PC-9 (cell line): ENCODE data around the gene MEIS2. TPM values are rescaled to one million over a fixed set of nuclear protein-coding genes. Genes with fewer than 3 reads are reported as not detected.

Experiments
- BruUV-seq: library from RNA; stranded (reverse); fragments of 400-500 nt; replicated peaks from 2 replicates; lab custom pipeline; 2021; lab: Mats Ljungman, UMichigan
- CTCF ChIA-PET: fragments of 300-600 bp; sonication (Branson Sonifier 250); formaldehyde crosslinking; loops from one replicate; lab custom pipeline; 2022; ENCODE audit warnings: antibody characterized with exemption; lab: Charles Lee
- POLR2A ChIA-PET: fragments of 300-600 bp; sonication (Branson Sonifier 250); formaldehyde crosslinking; loops from one replicate; lab custom pipeline; 2022; ENCODE audit warnings: antibody characterized with exemption; ENCODE audit not compliant: unreplicated experiment; lab: Charles Lee
- DNase-seq, 2 experiments: peaks; one replicate each; pipeline versions ENCODE4 v3.0.0 to v3.0.0-alpha.2; 2015 to 2022; ENCODE audit warnings: mixed read lengths in 1 of 2
- H2AFZ ChIP-seq: fragments of 200-600 bp; sonication (generic); 2 replicates; pipeline ENCODE4 v1.8.1; 2017; ENCODE audit warnings: antibody characterized with exemption
- H3F3A ChIP-seq: fragments of 200-600 bp; sonication (generic); 2 replicates; pipeline ENCODE4 v1.8.1; 2017; ENCODE audit warnings: antibody characterized with exemption, mild to moderate bottlenecking, low read depth; ENCODE audit not compliant: insufficient read depth
- H3K27ac ChIP-seq: fragments of 200-600 bp; sonication (generic); 2 replicates; pipeline ENCODE4 v1.6.1; 2016; ENCODE audit warnings: mixed run types
- H3K27me3 ChIP-seq: fragments of 200-600 bp; sonication (generic); 2 replicates; pipeline ENCODE4 v1.6.1; 2016; ENCODE audit warnings: low read depth, mixed run types; ENCODE audit not compliant: insufficient read depth
- H3K36me3 ChIP-seq: fragments of 200-600 bp; sonication (generic); 2 replicates; pipeline ENCODE4 v1.6.1; 2016; ENCODE audit warnings: low read depth, mixed run types
- H3K4me1 ChIP-seq: fragments of 200-600 bp; sonication (generic); replicated peaks from 2 replicates; pipeline ENCODE4 v1.6.1; 2016; ENCODE audit warnings: mixed run types; ENCODE audit not compliant: insufficient read depth
- H3K4me2 ChIP-seq: fragments of 200-600 bp; sonication (generic); 2 replicates; pipeline ENCODE4 v1.6.1; 2017; ENCODE audit warnings: mixed run types
- H3K4me3 ChIP-seq: fragments of 200-600 bp; sonication (generic); 2 replicates; pipeline ENCODE4 v1.6.1; 2016; ENCODE audit warnings: mixed run types
- H3K79me2 ChIP-seq: fragments of 200-600 bp; sonication (generic); 2 replicates; pipeline ENCODE4 v1.6.1; 2017; ENCODE audit warnings: low read depth, mixed run types
- H3K9me2 ChIP-seq: fragments of 200-600 bp; sonication (generic); 2 replicates; pipeline ENCODE4 v1.8.1; 2017; ENCODE audit warnings: mild to moderate bottlenecking; ENCODE audit not compliant: insufficient read depth
- H3K9me3 ChIP-seq: fragments of 200-600 bp; sonication (generic); 2 replicates; pipeline ENCODE4 v1.8.1; 2016; ENCODE audit warnings: low read depth; ENCODE audit not compliant: insufficient read depth
- H4K20me1 ChIP-seq: fragments of 200-600 bp; sonication (generic); 2 replicates; pipeline ENCODE4 v1.8.1; 2017; ENCODE audit not compliant: insufficient read depth
- EZH2 ChIP-seq: fragments of 200-600 bp; sonication (generic); IDR thresholded peaks from 2 replicates; pipeline ENCODE4 v1.8.0; 2017; ENCODE audit warnings: antibody characterized with exemption, low read depth
- intact Hi-C: fragments of 100-400 bp; cut with micrococcal nuclease; formaldehyde crosslinking; loops from one replicate; pipeline ENCODE4 v1.10.0; 2022; ENCODE audit not compliant: unreplicated experiment
- total RNA-seq: library from RNA; stranded (reverse); gene quantifications from 2 replicates; pipeline ENCODE4 v1.2.3, GENCODE V29; 2021
- TF ChIP-seq, protein P1 (sequence below): fragments of 200-600 bp; sonication (generic); conservative IDR thresholded peaks from 2 replicates; pipeline ENCODE4 v1.6.1; 2017; ENCODE audit warnings: mixed run types, antibody characterized with exemption, mild to moderate bottlenecking, moderate library complexity

Gene MEIS2
- total RNA-seq, 1 experiment from 2014 or later: 29.1 TPM

DNA sequence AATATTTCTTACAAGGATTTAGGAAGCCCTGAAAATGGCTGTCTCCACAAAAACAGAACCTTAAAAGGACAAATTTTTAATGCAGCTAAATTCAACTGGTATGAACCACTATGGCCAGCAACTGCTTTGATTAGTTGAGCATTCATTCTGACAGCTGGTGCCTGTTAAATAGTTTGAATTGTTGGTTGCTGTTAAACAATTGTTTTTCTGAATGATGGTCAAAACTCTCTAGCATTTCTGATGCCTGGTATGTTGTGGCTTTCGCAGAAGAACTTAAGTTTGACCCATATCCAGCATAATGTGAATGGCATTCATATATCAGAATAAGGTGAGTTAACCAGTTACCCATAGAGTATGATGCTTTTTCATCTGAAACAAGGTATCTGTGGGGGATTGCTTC is 138.4 kb downstream of the MEIS2 start:
- H3K4me3 ChIP-seq: no peak overlapping the region
- H3K79me2 ChIP-seq: no peaks in the 10 kb centered on the region
- H3K9me2 ChIP-seq: no peaks in the 10 kb centered on the region
- TF ChIP-seq, protein P1, sequence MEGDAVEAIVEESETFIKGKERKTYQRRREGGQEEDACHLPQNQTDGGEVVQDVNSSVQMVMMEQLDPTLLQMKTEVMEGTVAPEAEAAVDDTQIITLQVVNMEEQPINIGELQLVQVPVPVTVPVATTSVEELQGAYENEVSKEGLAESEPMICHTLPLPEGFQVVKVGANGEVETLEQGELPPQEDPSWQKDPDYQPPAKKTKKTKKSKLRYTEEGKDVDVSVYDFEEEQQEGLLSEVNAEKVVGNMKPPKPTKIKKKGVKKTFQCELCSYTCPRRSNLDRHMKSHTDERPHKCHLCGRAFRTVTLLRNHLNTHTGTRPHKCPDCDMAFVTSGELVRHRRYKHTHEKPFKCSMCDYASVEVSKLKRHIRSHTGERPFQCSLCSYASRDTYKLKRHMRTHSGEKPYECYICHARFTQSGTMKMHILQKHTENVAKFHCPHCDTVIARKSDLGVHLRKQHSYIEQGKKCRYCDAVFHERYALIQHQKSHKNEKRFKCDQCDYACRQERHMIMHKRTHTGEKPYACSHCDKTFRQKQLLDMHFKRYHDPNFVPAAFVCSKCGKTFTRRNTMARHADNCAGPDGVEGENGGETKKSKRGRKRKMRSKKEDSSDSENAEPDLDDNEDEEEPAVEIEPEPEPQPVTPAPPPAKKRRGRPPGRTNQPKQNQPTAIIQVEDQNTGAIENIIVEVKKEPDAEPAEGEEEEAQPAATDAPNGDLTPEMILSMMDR: no peak
- TF ChIP-seq EZH2: no peak
- no peaks in the 10 kb centered on the region for H3K27me3 ChIP-seq
- no peak overlapping the region for H3K27ac ChIP-seq
- H2AFZ ChIP-seq: no peak overlapping the region
- H3F3A ChIP-seq: no peaks in the 10 kb centered on the region
- intact Hi-C loops: no loop called here
- H3K9me3 ChIP-seq: no peaks in the 10 kb centered on the region
- H4K20me1 ChIP-seq: no peaks in the 10 kb centered on the region
- no peak overlapping the region for H3K4me2 ChIP-seq
- no TSS peak for BruUV-seq
- POLR2A ChIA-PET: no interaction called here
- H3K4me1 ChIP-seq: no peaks in the 10 kb centered on the region
- no peaks in the 10 kb centered on the region for H3K36me3 ChIP-seq
- CTCF ChIA-PET: interaction anchor here (0.7 kb wide), 1 partner anchor 86 kb away, joined by 3 read pairs; no protein-coding TSS in a partner anchor
- DNase-seq: no peak

DNA sequence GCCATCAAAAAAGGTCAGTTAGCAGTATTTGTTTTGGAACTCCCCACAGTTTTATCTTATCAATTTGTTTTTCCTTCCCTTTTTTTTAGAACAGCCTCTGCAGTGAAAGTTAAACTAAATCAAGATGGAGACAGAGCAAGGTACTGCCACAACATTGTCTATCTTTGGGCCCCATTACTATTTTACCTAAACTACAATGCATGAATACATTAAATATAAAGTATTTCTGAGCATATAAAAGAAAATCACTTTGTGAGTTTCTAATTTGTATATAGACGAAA is 139.5 kb downstream of the MEIS2 start:
- POLR2A ChIA-PET: no interaction called here
- H3K9me2 ChIP-seq: no peaks in the 10 kb centered on the region
- CTCF ChIA-PET: no interaction called here
- TF ChIP-seq, protein P1: no peak
- no peak for TF ChIP-seq EZH2
- intact Hi-C loops: no loop called here
- DNase-seq: no peak
- H3K4me2 ChIP-seq: no peak overlapping the region
- H3K27ac ChIP-seq: no peak overlapping the region
- H2AFZ ChIP-seq: no peak overlapping the region
- no TSS peak for BruUV-seq
- H3K4me3 ChIP-seq: no peak overlapping the region
- no peaks in the 10 kb centered on the region for H3F3A ChIP-seq
- no peaks in the 10 kb centered on the region for H3K79me2 ChIP-seq
- no peaks in the 10 kb centered on the region for H4K20me1 ChIP-seq
- no peaks in the 10 kb centered on the region for H3K4me1 ChIP-seq
- no peaks in the 10 kb centered on the region for H3K27me3 ChIP-seq
- no peaks in the 10 kb centered on the region for H3K36me3 ChIP-seq
- H3K9me3 ChIP-seq: no peaks in the 10 kb centered on the region

- Histone ChIP-seq H3K27me3 (no peaks in the 10 kb centered on the region), H3F3A (no peaks in the 10 kb centered on the region), H3K9me3 (no peaks in the 10 kb centered on the region), H3K4me2 (no peak overlapping the region), H3K9me2 (no peaks in the 10 kb centered on the region), H3K36me3 (no peaks in the 10 kb centered on the region), H3K4me3 (no peak overlapping the region), H3K4me1 (no peaks in the 10 kb centered on the region), H3K27ac (no peak overlapping the region), H3K79me2 (no peaks in the 10 kb centered on the region), H4K20me1 (no peaks in the 10 kb centered on the region), H2AFZ (no peak overlapping the region)
- no peak for DNase-seq
- CTCF ChIA-PET: no interaction called here
- TF ChIP-seq, protein P1: no peak
- TF ChIP-seq EZH2: no peak
- intact Hi-C loops: no loop called here
- no TSS peak for BruUV-seq
- POLR2A ChIA-PET: no interaction called here
Measured at GRCh38 chr15:36960179-36960946, 140.0 kb downstream of the MEIS2 start.
